A673 (cell line): Measurements from ENCODE around the gene CIDEC. TPM values are rescaled to one million over a fixed set of nuclear protein-coding genes. Genes with fewer than 3 reads are reported as not detected.

Source experiments
- BruUV-seq: library from RNA; stranded (reverse); fragments of 400-500 nt; replicated peaks from 2 replicates; lab custom pipeline; 2021; lab: Mats Ljungman, UMichigan
- CTCF ChIA-PET: fragments of 300-600 bp; sonication (Branson Sonifier 250); formaldehyde crosslinking; loops from one replicate; lab custom pipeline; 2022; ENCODE audit warnings: antibody characterized with exemption; lab: Charles Lee
- POLR2A ChIA-PET: fragments of 300-600 bp; sonication (Branson Sonifier 250); formaldehyde crosslinking; loops from one replicate; lab custom pipeline; 2022; ENCODE audit warnings: antibody characterized with exemption; ENCODE audit not compliant: low non-redundant PET; lab: Charles Lee
- DNase-seq: peaks from one replicate; pipeline ENCODE4 v3.0.0-alpha.2; 2015; ENCODE audit warnings: low spot score
- H3K27ac ChIP-seq: fragments of 200-600 bp; sonication (generic); 2 replicates; pipeline ENCODE4 v1.5.1; 2016; ENCODE audit warnings: mixed run types, low read depth, mild to moderate bottlenecking, mixed read lengths, antibody characterized with exemption, low read length; ENCODE audit not compliant: poor library complexity, severe bottlenecking
- H3K27me3 ChIP-seq: fragments of 200-600 bp; sonication (generic); replicated peaks from 2 replicates; pipeline ENCODE4 v1.6.1; 2017; ENCODE audit warnings: mixed run types, low read depth, mild to moderate bottlenecking, mixed read lengths, antibody characterized with exemption, low read length; ENCODE audit not compliant: insufficient read depth, poor library complexity
- H3K36me3 ChIP-seq: fragments of 200-600 bp; sonication (generic); 2 replicates; pipeline ENCODE4 v1.6.1; 2016; ENCODE audit warnings: mixed run types, mild to moderate bottlenecking, mixed read lengths, antibody characterized with exemption, low read length; ENCODE audit not compliant: insufficient read depth, poor library complexity, severe bottlenecking
- H3K4me1 ChIP-seq: fragments of 200-600 bp; sonication (generic); 2 replicates; pipeline ENCODE4 v1.6.1; 2017; ENCODE audit warnings: mixed run types, mild to moderate bottlenecking, mixed read lengths, antibody characterized with exemption, low read length; ENCODE audit not compliant: insufficient read depth, poor library complexity, severe bottlenecking
- H3K4me3 ChIP-seq: fragments of 200-600 bp; sonication (generic); 2 replicates; pipeline ENCODE4 v1.5.1; 2016; ENCODE audit warnings: low read depth, mixed run types, mild to moderate bottlenecking, mixed read lengths, low read length; ENCODE audit not compliant: poor library complexity, severe bottlenecking
- H3K9me3 ChIP-seq: fragments of 200-600 bp; sonication (generic); 2 replicates; pipeline ENCODE4 v1.6.1; 2016; ENCODE audit warnings: mixed run types, low read depth, mild to moderate bottlenecking, mixed read lengths, antibody characterized with exemption, low read length; ENCODE audit not compliant: poor library complexity, severe bottlenecking
- CTCF ChIP-seq: fragments of 300-800, 200-600 bp; sonication (generic); conservative IDR thresholded peaks from 2 replicates; pipeline ENCODE4 v1.5.1; 2017; ENCODE audit warnings: low read depth, mild to moderate bottlenecking, antibody characterized with exemption, low read length, moderate library complexity, mixed read lengths
- EZH2 ChIP-seq: fragments of 200-600 bp; sonication (generic); IDR thresholded peaks from 2 replicates; pipeline ENCODE4 v1.6.1; 2017; ENCODE audit warnings: borderline replicate concordance, low read depth, mild to moderate bottlenecking, mixed read lengths, antibody characterized with exemption, low read length; ENCODE audit not compliant: poor library complexity, severe bottlenecking
- intact Hi-C: fragments of 100-400 bp; cut with micrococcal nuclease; formaldehyde crosslinking; loops from one replicate; pipeline ENCODE4 v1.10.0; 2022; ENCODE audit not compliant: unreplicated experiment
- total RNA-seq: library from RNA; stranded (reverse); gene quantifications from 2 replicates; pipeline ENCODE4 v1.2.3, GENCODE V29; 2021

CIDEC gene
- total RNA-seq, 1 experiment from 2014 or later = not detected

- no peaks in the 10 kb centered on the region for H3K36me3 ChIP-seq
- POLR2A ChIA-PET = no interaction called here
- no peaks in the 10 kb centered on the region for H3K27me3 ChIP-seq
- no TSS peak for BruUV-seq
- CTCF ChIA-PET = no interaction called here
- TF ChIP-seq EZH2 = no peak
- no peak for TF ChIP-seq CTCF
- H3K4me3 ChIP-seq = no peak overlapping the region
- H3K4me1 ChIP-seq = peaks cover 13% of the 10 kb centered on the region
- no peak overlapping the region for H3K27ac ChIP-seq
- no peak for DNase-seq
- no peaks in the 10 kb centered on the region for H3K9me3 ChIP-seq
- intact Hi-C loops = no loop called here
These were observed 23.9 kb upstream of the CIDEC start for GRCh38 chr3:9903904-9904303.

GRCh38 chr3:9903238-9903624 is 23.2 kb upstream of the CIDEC start:
- BruUV-seq = no TSS peak
- Histone ChIP-seq H3K27me3 (no peaks in the 10 kb centered on the region), H3K4me3 (no peak overlapping the region), H3K4me1 (peaks cover 13% of the 10 kb centered on the region), H3K9me3 (no peaks in the 10 kb centered on the region), H3K36me3 (no peaks in the 10 kb centered on the region), H3K27ac (peak overlapping the region; percentile 24)
- TF ChIP-seq CTCF (no peak), EZH2 (no peak)
- CTCF ChIA-PET = no interaction called here
- intact Hi-C loops = no loop called here
- POLR2A ChIA-PET = no interaction called here
- peak; percentile 52 for DNase-seq

- no peaks in the 10 kb centered on the region for H3K27me3 ChIP-seq
- no peak for TF ChIP-seq EZH2
- TF ChIP-seq CTCF = no peak
- no peaks in the 10 kb centered on the region for H3K9me3 ChIP-seq
- peak within 1 kb of the TSS; percentile 24 for H3K27ac ChIP-seq
- intact Hi-C loops = no loop called here
- CTCF ChIA-PET = no interaction called here
- no TSS peak for BruUV-seq
- H3K36me3 ChIP-seq = no peaks in the 10 kb centered on the region
- peaks cover 13% of the 10 kb centered on the region for H3K4me1 ChIP-seq
- no peak within 1 kb of the TSS for H3K4me3 ChIP-seq
- no peak for DNase-seq
- POLR2A ChIA-PET = interaction anchor here (0.5 kb wide), 1 partner anchor 242 kb away, joined by 3 read pairs; no protein-coding TSS in a partner anchor
These were observed 22.6 kb upstream of the CIDEC start, which contains the start of gene IL17RE for GRCh38 chr3:9902372-9903237. Gene IL17RE (plus strand): TSS chr3:9902848. CDS start chr3:9902933, 85 bp downstream.
